HEK293 (cell line): ENCODE measurements around the gene TSPEAR.

Experiments used
- CTCF ChIP-seq: fragments of 450-650 bp; formaldehyde crosslinking; IDR thresholded peaks from 2 replicates; pipeline ENCODE4 v1.5.1; 2016; ENCODE audit warnings: missing biosample characterization, missing genetic modification characterization
- GLIS1 ChIP-seq: fragments of 450-650 bp; formaldehyde crosslinking; IDR thresholded peaks from 2 replicates; pipeline ENCODE4 v1.5.1; 2016; ENCODE audit warnings: missing biosample characterization, missing genetic modification characterization
- PATZ1 ChIP-seq: fragments of 450-650 bp; formaldehyde crosslinking; IDR thresholded peaks from 2 replicates; pipeline ENCODE4 v1.5.1; 2016; ENCODE audit warnings: missing biosample characterization, missing genetic modification characterization
- REST ChIP-seq: fragments of 450-650 bp; formaldehyde crosslinking; IDR thresholded peaks from 2 replicates; pipeline ENCODE4 v1.5.1; 2016; ENCODE audit warnings: missing biosample characterization, missing genetic modification characterization
- SETDB1 ChIP-seq: IDR thresholded peaks from one replicate; pipeline ENCODE4 v1.6.1; 2017; ENCODE audit warnings: mild to moderate bottlenecking, low read length, moderate library complexity, mixed read lengths; ENCODE audit not compliant: insufficient read length
- ZBTB21 ChIP-seq: fragments of 450-650 bp; formaldehyde crosslinking; IDR thresholded peaks from 2 replicates; pipeline ENCODE4 v1.5.1; 2017; ENCODE audit warnings: missing biosample characterization, missing genetic modification characterization
- ZBTB7A ChIP-seq: fragments of 450-650 bp; formaldehyde crosslinking; IDR thresholded peaks from 2 replicates; pipeline ENCODE4 v1.5.1; 2016; ENCODE audit warnings: low read depth, missing biosample characterization, missing genetic modification characterization
- ZFP41 ChIP-seq: fragments of 450-650 bp; formaldehyde crosslinking; IDR thresholded peaks from 2 replicates; pipeline ENCODE4 v1.5.1; 2016; ENCODE audit warnings: missing biosample characterization, missing genetic modification characterization, borderline replicate concordance
- ZNF274 ChIP-seq, 2 experiments: fragments of 200-500 bp in 1 of 2; fragments of 450-650 bp in 1 of 2; sonication (Bioruptor generic) in 1 of 2; formaldehyde crosslinking in 1 of 2; IDR thresholded peaks; 2 replicates each; pipeline versions ENCODE4 v1.5.1 to v1.6.1; 2014 to 2016; ENCODE audit warnings: borderline replicate concordance in 1 of 2, inconsistent platforms in 1 of 2, low read length in 1 of 2, missing biosample characterization in 1 of 2, missing genetic modification characterization in 1 of 2
- ZNF335 ChIP-seq: fragments of 450-650 bp; formaldehyde crosslinking; conservative IDR thresholded peaks from 2 replicates; pipeline ENCODE4 v1.5.1; 2016; ENCODE audit warnings: missing biosample characterization, missing genetic modification characterization
- ZNF362 ChIP-seq: fragments of 450-650 bp; formaldehyde crosslinking; IDR thresholded peaks from 2 replicates; pipeline ENCODE4 v1.5.1; 2016; ENCODE audit warnings: missing biosample characterization, missing genetic modification characterization
- ZNF626 ChIP-seq: fragments of 450-650 bp; sonication (Bioruptor Pico); formaldehyde crosslinking; IDR thresholded peaks from 2 replicates; pipeline ENCODE4 v1.5.1; 2018; ENCODE audit warnings: missing biosample characterization, missing genetic modification characterization, inconsistent platforms
- ZNF768 ChIP-seq: fragments of 450-650 bp; formaldehyde crosslinking; IDR thresholded peaks from 2 replicates; pipeline ENCODE4 v1.5.1; 2018; ENCODE audit warnings: missing biosample characterization, mild to moderate bottlenecking, missing genetic modification characterization
- ZNF837 ChIP-seq: fragments of 450-650 bp; formaldehyde crosslinking; IDR thresholded peaks from 2 replicates; pipeline ENCODE4 v1.5.1; 2016; ENCODE audit warnings: missing biosample characterization, missing genetic modification characterization

GRCh38 chr21:44475266-44475845 lies 236.0 kb downstream of the TSPEAR start:
- TF ChIP-seq ZBTB7A (tag by site-specific recombination), result no peak
- TF ChIP-seq ZBTB21, result no peak
- TF ChIP-seq ZNF335 (tag by site-specific recombination), result no peak
- no peak for TF ChIP-seq CTCF (tag by site-specific recombination)
- TF ChIP-seq ZNF768 (tag by site-specific recombination), result no peak
- no peak for TF ChIP-seq SETDB1
- no peak for TF ChIP-seq ZNF837
- no peak for TF ChIP-seq ZNF274 (IDR thresholded peaks at IDR 0.05; ENCODE audit: low read length)
- TF ChIP-seq ZNF274 (tag by site-specific recombination; IDR thresholded peaks at IDR 0.05; ENCODE audit: borderline replicate concordance), result no peak
- no peak for TF ChIP-seq GLIS1 (tag by site-specific recombination)
- TF ChIP-seq ZFP41, result no peak
- TF ChIP-seq REST (tag by site-specific recombination), result no peak
- TF ChIP-seq ZNF626, result no peak
- no peak for TF ChIP-seq PATZ1 (tag by site-specific recombination)
- TF ChIP-seq ZNF362, result no peak
